Endothelial cell of umbilical vein (primary cell): Measurements from ENCODE around the gene PPP4R3B. TPM values are rescaled to one million over a fixed set of nuclear protein-coding genes. Genes with fewer than 3 reads are reported as not detected.

Experiments used
- BruUV-seq: library from RNA; stranded (reverse); fragments of 400-500 nt; replicated peaks from 2 replicates; lab custom pipeline; 2021; lab: Mats Ljungman, UMichigan
- CTCF ChIA-PET: fragments of 300-600, 350-600 bp; sonication (Branson Sonifier 250); formaldehyde crosslinking; loops from one replicate; lab custom pipeline; 2021; ENCODE audit warnings: antibody characterized with exemption, inconsistent platforms; lab: Charles Lee
- POLR2A ChIA-PET: fragments of 300-600, 350-600 bp; sonication (Branson Sonifier 250); formaldehyde crosslinking; loops from one replicate; lab custom pipeline; 2021; ENCODE audit warnings: antibody characterized with exemption, inconsistent platforms; lab: Charles Lee
- DNase-seq: peaks from one replicate; pipeline ENCODE4 v3.0.0-alpha.2; 2011; ENCODE audit warnings: low read depth, low spot score
- FAIRE-seq: peaks from 2 replicates; lab custom pipeline; 2011; peaks lifted over from hg19 to GRCh38; lab: Jason Lieb, UNC
- H2AFZ ChIP-seq: 2 replicates; pipeline ENCODE4 v1.6.0; 2012; ENCODE audit warnings: low read depth, low read length, control low read depth, inconsistent platforms
- H3K27ac ChIP-seq: 2 replicates; pipeline ENCODE4 v1.5.1; 2011; ENCODE audit warnings: low read depth, mild to moderate bottlenecking, control low read depth, low read length, moderate library complexity; ENCODE audit not compliant: insufficient read depth
- H3K27me3 ChIP-seq, 2 experiments: 2 replicates each; pipeline versions ENCODE4 v1.6.0 to v1.6.1; 2011; ENCODE audit warnings: low read length in 2 of 2, mixed read lengths in 1 of 2; ENCODE audit not compliant: control insufficient read depth in 2 of 2, insufficient read depth in 2 of 2
- H3K36me3 ChIP-seq, 2 experiments: 2 replicates in 1 of 2; 3 replicates in 1 of 2; pipeline ENCODE4 v1.5.1; 2011; ENCODE audit warnings: low read length in 2 of 2, mild to moderate bottlenecking in 1 of 2, moderate library complexity in 1 of 2; ENCODE audit not compliant: control insufficient read depth in 2 of 2, insufficient read depth in 2 of 2; ENCODE audit errors: extremely low read depth in 1 of 2
- H3K4me1 ChIP-seq: 3 replicates; pipeline ENCODE4 v1.5.1; 2011; ENCODE audit warnings: mild to moderate bottlenecking, low read length; ENCODE audit not compliant: control insufficient read depth, insufficient read depth; ENCODE audit errors: extremely low read depth
- H3K4me2 ChIP-seq: 2 replicates; pipeline ENCODE4 v1.6.1; 2011; ENCODE audit warnings: low read length, control low read depth, mixed read lengths; ENCODE audit not compliant: insufficient read depth
- H3K4me3 ChIP-seq, 3 experiments: fragments of 200-600 bp in 1 of 3; sonication (generic), shearing (Covaris generic) in 1 of 3; replicated peaks in 1 of 3; 2 replicates each; pipeline ENCODE4 v1.5.1; 2011 to 2016; ENCODE audit warnings: control low read depth in 3 of 3, low read length in 3 of 3, mild to moderate bottlenecking in 2 of 3, inconsistent platforms in 1 of 3, low read depth in 1 of 3, moderate library complexity in 1 of 3; ENCODE audit not compliant: insufficient read depth in 1 of 3
- H3K79me2 ChIP-seq: 2 replicates; pipeline ENCODE4 v1.6.0; 2012; ENCODE audit warnings: low read length, inconsistent platforms; ENCODE audit not compliant: control insufficient read depth, insufficient read depth
- H3K9ac ChIP-seq: replicated peaks from 2 replicates; pipeline ENCODE3; 2011; ENCODE audit warnings: low read length, control low read depth; ENCODE audit not compliant: insufficient read depth; ENCODE audit errors: extremely low read depth
- H3K9me1 ChIP-seq: replicated peaks from 3 replicates; pipeline ENCODE4 v1.6.0; 2011; ENCODE audit warnings: mild to moderate bottlenecking, low read length; ENCODE audit not compliant: control insufficient read depth, insufficient read depth; ENCODE audit errors: extremely low read depth
- H3K9me3 ChIP-seq: replicated peaks from 2 replicates; pipeline ENCODE4 v1.5.1; 2012; ENCODE audit warnings: low read length, inconsistent platforms; ENCODE audit not compliant: control insufficient read depth, insufficient read depth
- H4K20me1 ChIP-seq: replicated peaks from 2 replicates; pipeline ENCODE3; 2011; ENCODE audit warnings: mild to moderate bottlenecking, low read length; ENCODE audit not compliant: control insufficient read depth, insufficient read depth; ENCODE audit errors: extremely low read depth
- EZH2 ChIP-seq: IDR thresholded peaks from 2 replicates; pipeline ENCODE4 v1.6.1; 2012; ENCODE audit warnings: borderline replicate concordance, low read depth, mild to moderate bottlenecking, moderate library complexity, low read length, inconsistent platforms; ENCODE audit not compliant: severe bottlenecking
- FOS ChIP-seq: IDR thresholded peaks from 2 replicates; pipeline ENCODE4 v1.6.1; 2011; ENCODE audit warnings: mild to moderate bottlenecking, low read length, moderate library complexity, borderline replicate concordance; ENCODE audit not compliant: insufficient read depth
- GATA2 ChIP-seq: IDR thresholded peaks from 2 replicates; pipeline ENCODE4 v1.7.0; 2011; ENCODE audit warnings: low read depth, mild to moderate bottlenecking, moderate library complexity, mixed read lengths, low read length; ENCODE audit not compliant: insufficient read length, insufficient read depth
- JUN ChIP-seq: IDR thresholded peaks from 2 replicates; pipeline ENCODE4 v1.6.1; 2011; ENCODE audit warnings: borderline replicate concordance, low read depth; ENCODE audit not compliant: insufficient read length, insufficient read depth
- MYC ChIP-seq: IDR thresholded peaks from one replicate; pipeline ENCODE4 v1.6.1; 2011; ENCODE audit warnings: mild to moderate bottlenecking, low read depth, low read length
- POLR2A ChIP-seq: IDR thresholded peaks from 2 replicates; pipeline ENCODE4 v1.6.1; 2012; ENCODE audit warnings: low read depth, mild to moderate bottlenecking, control low read depth, low read length
- POLR2AphosphoS5 ChIP-seq: IDR thresholded peaks from 2 replicates; pipeline ENCODE4 v1.6.1; 2012; ENCODE audit warnings: low read depth, mild to moderate bottlenecking, control low read depth, low read length, moderate library complexity; ENCODE audit not compliant: insufficient read depth
- dilution Hi-C: fragments of 300-500 bp; cut with MboI; formaldehyde crosslinking; loops from one replicate; pipeline ENCODE4 v1.15.0; 2019; ENCODE audit warnings: low sequenced_read_pairs; ENCODE audit not compliant: extremely low pct_ligation_motif_present
- intact Hi-C: fragments of 100-400 bp; cut with micrococcal nuclease; formaldehyde crosslinking; loops from one replicate; pipeline ENCODE4 v1.10.0; 2022
- polyA plus RNA-seq, 4 experiments: library from polyadenylated mRNA; depleted of rRNA in 3 of 4; stranded (reverse) in 3 of 4; unstranded in 1 of 4; fragments of >200 nt; gene quantifications; 2 replicates each; pipeline versions ENCODE4 v1.2.1 to v1.2.3, GENCODE V29; 2011 to 2012; ENCODE audit warnings: missing spikeins in 1 of 4
- total RNA-seq: library from RNA; stranded (reverse); gene quantifications from 2 replicates; pipeline ENCODE4 v1.2.3, GENCODE V29; 2021
- TF ChIP-seq, protein P1 (sequence below), 2 donors: IDR thresholded peaks; 1 replicate in 1 of 2; 2 replicates in 1 of 2; pipeline ENCODE4 v1.5.1; 2011; ENCODE audit warnings: low read length in 2 of 2, mild to moderate bottlenecking in 2 of 2, moderate library complexity in 2 of 2, control low read depth in 1 of 2, inconsistent platforms in 1 of 2, low read depth in 1 of 2; ENCODE audit not compliant: insufficient read depth in 1 of 2; ENCODE audit errors: extremely low read depth in 1 of 2
- TF ChIP-seq, protein P2 (sequence below): IDR thresholded peaks from 2 replicates; pipeline ENCODE4 v1.6.1; 2011; ENCODE audit not compliant: insufficient read depth, insufficient read length

Gene PPP4R3B
- total and polyA plus RNA-seq, 2 donors (not counting 3 experiments of a cell fraction or from before 2014, with no cell fraction given), result 11.2 to 51.5 TPM

DNA sequence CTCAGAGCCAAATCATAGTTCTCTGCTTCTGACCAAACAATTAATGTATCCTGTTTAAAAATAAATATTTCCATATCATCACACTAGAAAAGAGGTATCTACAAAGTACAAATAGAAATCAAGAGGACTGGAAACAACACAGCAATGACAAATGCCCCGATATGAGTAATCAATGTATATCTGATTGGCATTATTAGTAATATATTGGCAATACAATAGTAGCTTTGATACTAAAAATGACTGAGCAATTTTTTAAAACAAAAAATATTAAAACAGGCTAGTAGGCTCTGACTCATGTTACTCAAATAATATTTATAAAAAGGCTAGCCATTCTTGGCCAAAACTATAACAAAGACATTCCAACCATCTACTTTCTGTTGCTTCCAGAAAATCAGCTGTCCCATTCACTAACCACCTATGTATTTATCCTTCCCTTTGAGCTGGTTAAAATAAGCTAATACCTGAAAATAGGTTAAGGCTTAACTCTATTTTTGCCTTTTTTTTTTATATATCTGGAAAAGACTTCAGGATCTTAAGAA lies 13.3 kb downstream of the PPP4R3B start:
- CTCF ChIA-PET, result interaction anchor here (0.6 to 2.4 kb wide), 4 partner anchors 12 to 36 kb away, joined by 3 to 7 read pairs (median 4); no protein-coding TSS in a partner anchor

GRCh38 chr2:55601849-55602248 lies 15.6 kb downstream of the PPP4R3B start:
- DNase-seq, result no peak
- FAIRE-seq, result no peak
- ChIA-PET CTCF (no interaction called here), POLR2A (no interaction called here)
- dilution Hi-C loops (no loop called here), intact Hi-C loops (no loop called here)
- Histone ChIP-seq H3K9ac (no peak overlapping the region), H4K20me1 (no peaks in the 10 kb centered on the region), H3K9me1 (no peaks in the 10 kb centered on the region), H3K9me3 (no peaks in the 10 kb centered on the region), H3K4me2 (no peak overlapping the region), H2AFZ (no peak overlapping the region), H3K27ac (no peak overlapping the region), H3K27me3 (no peaks in the 10 kb centered on the region), H3K4me3 (no peak overlapping the region), H3K4me1 (no peaks in the 10 kb centered on the region), H3K79me2 (peaks cover 38% of the 10 kb centered on the region), H3K36me3 (peaks cover 5 to 8% of the 10 kb centered on the region in 2 experiments)
- BruUV-seq, result no TSS peak
- TF ChIP-seq MYC, result no peak
- TF ChIP-seq EZH2, result no peak
- TF ChIP-seq, protein P1, sequence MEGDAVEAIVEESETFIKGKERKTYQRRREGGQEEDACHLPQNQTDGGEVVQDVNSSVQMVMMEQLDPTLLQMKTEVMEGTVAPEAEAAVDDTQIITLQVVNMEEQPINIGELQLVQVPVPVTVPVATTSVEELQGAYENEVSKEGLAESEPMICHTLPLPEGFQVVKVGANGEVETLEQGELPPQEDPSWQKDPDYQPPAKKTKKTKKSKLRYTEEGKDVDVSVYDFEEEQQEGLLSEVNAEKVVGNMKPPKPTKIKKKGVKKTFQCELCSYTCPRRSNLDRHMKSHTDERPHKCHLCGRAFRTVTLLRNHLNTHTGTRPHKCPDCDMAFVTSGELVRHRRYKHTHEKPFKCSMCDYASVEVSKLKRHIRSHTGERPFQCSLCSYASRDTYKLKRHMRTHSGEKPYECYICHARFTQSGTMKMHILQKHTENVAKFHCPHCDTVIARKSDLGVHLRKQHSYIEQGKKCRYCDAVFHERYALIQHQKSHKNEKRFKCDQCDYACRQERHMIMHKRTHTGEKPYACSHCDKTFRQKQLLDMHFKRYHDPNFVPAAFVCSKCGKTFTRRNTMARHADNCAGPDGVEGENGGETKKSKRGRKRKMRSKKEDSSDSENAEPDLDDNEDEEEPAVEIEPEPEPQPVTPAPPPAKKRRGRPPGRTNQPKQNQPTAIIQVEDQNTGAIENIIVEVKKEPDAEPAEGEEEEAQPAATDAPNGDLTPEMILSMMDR (IDR thresholded peaks at IDR 0.05; ENCODE audit: extremely low read depth in 1 of 2, insufficient read depth in 1 of 2, low read depth in 1 of 2, low read length in 2 of 2), result no peak
- TF ChIP-seq, protein P2, sequence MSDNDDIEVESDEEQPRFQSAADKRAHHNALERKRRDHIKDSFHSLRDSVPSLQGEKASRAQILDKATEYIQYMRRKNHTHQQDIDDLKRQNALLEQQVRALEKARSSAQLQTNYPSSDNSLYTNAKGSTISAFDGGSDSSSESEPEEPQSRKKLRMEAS, result no peak
- TF ChIP-seq POLR2A, result no peak
- no peak for TF ChIP-seq GATA2
- no peak for TF ChIP-seq FOS
- TF ChIP-seq JUN, result no peak
- no peak for TF ChIP-seq POLR2AphosphoS5

More for the DNA sequence above, 13.3 kb downstream of the PPP4R3B start:
- Histone ChIP-seq H4K20me1 (no peaks in the 10 kb centered on the region), H2AFZ (no peak overlapping the region), H3K27ac (no peak overlapping the region), H3K36me3 (peaks cover 4% of the 10 kb centered on the region in 2 experiments), H3K27me3 (no peaks in the 10 kb centered on the region), H3K4me2 (no peak overlapping the region), H3K4me3 (no peak overlapping the region), H3K9me3 (no peaks in the 10 kb centered on the region), H3K9me1 (no peaks in the 10 kb centered on the region), H3K9ac (no peak overlapping the region), H3K4me1 (no peaks in the 10 kb centered on the region), H3K79me2 (peaks cover 55% of the 10 kb centered on the region)
- BruUV-seq, result no TSS peak
- POLR2A ChIA-PET, result no interaction called here
- intact Hi-C loops (no loop called here), dilution Hi-C loops (no loop called here)
- DNase-seq (no peak), FAIRE-seq (no peak)
- TF ChIP-seq, protein P2, result no peak
